Measurements from ENCODE around the gene NINJ1. TPM values are rescaled to one million over a fixed set of nuclear protein-coding genes. Genes with fewer than 3 reads are reported as not detected.
"Not testable (repeated sequence)": the region's sequence is repeated elsewhere in the genome, so short reads cannot be mapped to it uniquely, and the experiment has no call there.

The NINJ1 gene
- total RNA-seq, 1 donor from 2014 or later = 17.7 TPM

DNA sequence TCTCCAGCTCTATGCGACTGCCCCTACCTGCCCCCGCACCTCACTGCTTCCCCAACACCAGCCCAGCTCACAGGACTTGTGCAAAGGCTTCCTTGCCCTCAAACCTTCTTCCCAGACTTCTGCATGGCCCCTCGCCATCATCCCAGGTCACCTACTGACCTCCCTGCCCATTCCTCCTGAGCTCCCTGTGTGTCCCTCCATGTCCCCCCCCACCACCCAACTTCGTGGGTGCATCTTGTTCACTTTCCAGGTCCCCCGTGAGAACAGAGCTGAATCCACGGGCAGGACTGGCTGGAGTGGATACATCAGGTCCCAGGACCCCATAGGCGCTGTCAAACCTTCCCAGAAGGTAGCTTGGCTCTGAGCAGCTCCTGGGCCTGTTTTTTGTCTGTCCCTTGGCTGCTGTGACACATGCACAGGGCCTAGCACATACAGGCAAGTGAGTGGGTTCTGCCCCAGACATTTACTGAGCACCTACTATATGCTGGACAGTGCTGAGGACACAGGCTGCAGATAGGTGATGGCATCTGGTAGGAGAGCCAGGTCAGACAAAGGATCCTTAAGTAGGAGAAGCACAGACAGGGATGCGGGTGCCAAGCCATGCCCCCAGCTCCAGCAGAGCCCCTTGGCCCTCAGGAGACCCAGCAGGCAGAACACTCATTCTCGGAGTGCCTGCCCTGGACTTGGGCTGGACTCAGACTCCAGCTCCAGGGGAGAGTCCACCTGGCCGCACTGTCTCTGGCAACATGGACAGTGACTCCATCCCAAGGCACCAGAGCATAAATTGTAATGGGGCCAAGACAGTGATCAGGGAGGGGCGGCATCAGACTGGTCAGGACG lies 15.0 kb downstream of the NINJ1 start:
- no peak for DNase-seq

DNA sequence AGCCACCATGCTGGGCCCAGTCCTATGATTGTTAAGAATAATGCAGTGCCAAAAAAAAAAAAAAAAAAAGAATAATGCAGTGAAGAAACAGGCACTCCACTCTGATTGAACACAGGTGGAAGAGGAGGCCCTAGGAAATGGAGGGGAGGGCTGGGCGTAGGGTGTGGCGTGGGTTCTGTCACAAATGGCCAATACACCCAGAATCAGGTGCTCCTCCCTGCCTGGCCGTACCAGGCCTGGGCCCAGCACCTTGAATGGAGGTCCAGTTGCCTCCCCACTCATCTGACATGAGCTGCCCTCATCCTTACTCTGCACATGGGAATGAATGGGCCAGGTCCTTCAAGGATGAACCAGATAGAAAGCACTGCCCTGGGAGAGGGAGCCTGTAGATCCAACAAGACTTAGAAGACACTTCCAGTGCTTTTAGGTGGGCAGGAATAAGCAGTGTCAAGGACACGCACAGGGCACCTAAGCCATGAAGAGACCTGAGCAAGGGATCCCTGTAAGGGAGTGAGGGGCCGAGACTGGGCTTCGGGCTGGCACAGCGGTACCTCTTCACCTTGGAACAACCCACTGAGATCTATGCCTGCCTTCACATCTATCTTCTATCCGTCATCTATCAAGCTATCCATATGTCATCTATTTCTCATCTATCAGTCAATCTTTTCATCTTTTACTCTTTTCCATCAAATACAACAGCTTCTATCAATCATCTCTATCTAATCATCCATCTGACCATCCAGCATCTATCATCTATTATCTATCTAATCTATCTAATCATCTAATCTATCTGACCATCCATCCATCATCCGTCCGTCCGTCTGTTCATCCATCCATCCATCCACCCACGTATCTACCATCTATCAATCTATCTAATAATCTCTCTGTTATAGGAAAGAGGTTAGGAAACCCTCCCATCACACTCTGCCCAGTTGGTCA lies 15.9 kb downstream of the NINJ1 start:
- DNase-seq = no peak

DNA sequence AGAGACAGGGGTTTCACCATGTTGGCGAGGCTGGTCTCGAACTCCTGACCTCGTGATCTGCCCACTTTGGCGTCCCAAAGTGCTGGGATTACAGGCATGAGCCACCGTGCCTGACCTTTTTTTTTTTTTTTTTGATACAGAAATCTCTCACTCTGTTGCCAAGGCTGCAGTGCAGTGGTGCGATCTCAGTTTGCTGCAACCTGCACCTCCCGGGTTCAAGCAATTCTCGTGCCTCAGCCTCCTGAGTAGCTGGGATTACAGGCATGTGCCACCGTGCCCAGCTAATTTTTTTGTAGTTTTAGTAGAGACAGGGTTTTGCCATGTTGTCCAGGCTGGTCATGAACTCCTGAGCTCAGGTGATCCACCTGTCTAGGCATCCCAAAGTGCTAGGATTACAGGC lies 16.5 kb downstream of the NINJ1 start:
- not testable (repeated sequence) for DNase-seq

DNA sequence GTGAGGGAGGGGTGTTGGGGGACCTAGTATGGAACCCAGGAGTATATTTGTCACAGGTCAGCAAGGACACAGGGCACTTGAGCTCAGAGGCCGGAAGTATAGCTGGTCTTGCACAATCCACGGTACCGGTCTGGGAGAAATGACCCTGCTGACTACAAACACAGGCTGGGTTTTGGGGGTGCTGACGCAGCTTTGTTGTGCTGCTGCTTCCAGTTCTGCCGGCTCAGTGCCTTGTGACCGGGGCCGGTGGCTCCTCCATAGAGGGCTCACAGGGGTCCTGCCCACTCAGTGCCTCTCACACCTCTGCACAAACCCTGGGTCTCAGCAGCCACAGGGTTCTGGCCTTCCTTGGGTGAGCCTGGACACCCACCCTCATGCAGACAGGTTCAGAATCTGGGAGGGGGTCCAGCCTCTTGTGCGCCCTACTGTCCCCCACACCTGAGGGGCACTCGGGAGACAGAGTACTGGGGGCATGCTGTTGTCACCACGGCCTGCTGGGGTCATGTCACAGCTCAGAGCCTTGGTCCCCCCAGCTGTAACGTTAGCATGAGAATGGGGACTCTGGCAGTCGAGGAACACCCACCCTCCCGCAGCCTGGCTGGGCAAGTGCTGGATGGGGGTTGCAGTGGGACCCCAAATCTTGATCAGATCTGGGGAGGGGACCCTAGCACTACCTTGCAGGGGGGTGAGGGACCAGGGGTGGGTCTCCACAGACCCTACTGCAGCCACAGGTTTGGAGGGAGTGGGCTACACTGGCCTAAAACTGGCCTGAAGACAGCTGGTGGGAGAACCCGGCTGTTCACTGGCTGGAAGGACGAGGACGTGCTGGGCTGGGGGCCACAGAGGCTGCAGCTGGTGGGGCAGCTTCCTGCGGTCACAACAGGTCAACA lies 17.7 kb downstream of the NINJ1 start:
- no peak for DNase-seq

DNA sequence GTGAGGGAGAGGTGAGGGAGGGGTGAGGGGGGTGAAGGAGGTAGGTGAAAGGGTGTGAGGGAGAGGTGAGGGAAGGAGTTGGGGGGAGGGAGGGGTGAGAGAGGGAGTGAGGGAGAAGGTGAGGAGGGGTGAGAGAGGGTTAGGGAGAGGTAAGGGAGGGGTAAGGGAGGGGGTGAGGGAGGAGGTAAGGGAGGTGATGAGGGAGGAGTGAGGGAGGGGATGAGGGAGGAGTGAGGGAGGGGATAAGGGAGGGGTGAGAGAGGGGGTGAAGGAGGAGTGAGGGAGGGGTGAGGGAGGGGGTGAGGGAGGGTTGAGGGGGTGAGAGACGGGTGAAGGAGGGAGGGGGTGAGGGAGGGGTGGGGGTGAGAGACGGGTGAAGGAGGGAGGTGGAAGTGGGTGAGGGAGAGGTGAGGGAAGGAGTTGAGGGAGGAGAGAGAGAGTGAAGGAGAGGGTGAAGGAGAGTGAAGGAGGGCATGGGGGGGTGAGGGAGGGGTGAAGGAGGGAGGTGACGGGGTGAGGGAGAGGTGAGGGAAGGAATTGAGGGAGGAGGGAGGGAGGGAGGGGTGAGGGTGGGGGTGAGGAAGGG lies 18.5 kb downstream of the NINJ1 start:
- no peak for DNase-seq

DNA sequence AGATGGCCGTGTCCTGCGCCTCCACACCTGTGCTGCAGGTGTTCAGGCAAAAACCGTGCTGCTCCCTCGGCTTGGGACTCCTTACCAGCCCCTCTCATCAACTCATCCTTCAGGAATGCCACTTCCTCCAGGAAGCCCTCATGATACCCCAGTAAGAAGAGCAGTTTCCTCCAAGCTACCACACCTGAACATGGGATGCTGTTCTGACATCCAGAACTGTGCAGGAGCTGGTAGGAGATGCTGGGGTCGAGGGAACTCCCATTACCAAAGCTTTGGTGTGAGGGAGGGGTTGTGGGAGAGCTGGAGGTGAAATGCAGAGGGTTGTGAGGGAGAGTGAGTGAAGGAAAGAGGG lies 19.1 kb downstream of the NINJ1 start:
- DNase-seq = no peak

DNA sequence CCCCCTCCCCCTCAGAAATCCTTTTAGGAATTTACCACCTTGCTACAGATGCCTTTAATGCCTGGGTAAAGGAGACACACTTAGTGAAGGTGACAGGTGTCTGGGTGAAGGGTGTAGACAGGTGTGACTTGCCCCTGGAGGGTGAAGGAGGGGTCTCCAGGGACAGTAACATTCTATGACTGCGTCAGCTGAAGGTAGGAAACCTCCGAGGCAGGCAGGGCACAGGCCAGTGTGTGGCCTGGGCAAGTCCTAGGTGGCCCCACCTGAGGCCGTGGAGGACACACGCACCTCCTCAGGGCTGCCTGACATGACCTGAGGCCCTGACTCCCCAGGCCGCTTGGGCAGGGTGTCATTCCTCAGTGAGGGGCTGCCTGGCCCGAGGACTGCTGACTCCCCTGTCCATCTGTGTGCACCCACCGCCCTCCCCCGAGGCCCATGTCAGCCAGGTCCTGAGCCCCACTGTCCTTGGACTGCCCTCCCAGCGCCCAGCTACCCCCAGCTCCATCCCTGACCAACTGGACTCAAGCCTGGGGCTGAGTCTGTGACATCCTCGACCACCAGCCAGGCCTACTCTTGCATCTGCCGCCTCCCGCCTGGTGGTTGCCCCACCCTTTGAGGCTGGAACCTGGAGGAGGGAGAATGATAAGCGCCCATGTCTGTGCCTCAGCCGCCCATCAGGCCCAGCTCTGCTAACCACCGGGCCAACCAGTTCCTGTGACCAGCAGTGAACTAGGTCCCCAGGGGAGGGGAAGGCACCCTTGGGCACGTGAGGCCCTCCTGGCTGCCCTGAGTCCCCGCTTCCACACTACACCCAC lies 19.7 kb downstream of the NINJ1 start:
- no peak for DNase-seq

DNA sequence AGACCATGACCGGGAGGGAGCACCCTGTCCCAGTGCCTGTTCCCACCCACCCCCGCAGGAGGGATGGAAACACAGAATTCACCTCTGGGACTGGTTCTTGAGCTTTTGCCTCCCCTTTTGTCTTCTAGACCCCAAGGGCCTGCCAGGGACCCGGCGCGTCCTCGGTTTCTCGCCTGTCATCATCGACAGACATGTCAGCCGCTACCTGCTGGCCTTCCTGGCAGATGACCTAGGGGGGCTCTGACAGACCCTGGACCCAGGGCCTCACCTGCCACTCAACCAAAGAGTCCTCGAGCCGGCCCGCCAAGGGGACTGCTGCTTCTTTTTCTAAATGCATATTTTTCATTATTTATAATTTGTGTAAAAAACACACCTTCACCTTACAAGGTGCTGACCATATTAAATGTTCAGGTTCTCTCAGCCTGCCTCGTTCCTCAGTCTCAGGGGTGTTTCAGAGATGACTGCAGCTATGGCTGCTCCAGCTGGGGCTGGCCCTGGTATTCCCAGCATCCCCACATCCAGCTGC lies 21.1 kb downstream of the NINJ1 start:
- no peak for DNase-seq

DNA sequence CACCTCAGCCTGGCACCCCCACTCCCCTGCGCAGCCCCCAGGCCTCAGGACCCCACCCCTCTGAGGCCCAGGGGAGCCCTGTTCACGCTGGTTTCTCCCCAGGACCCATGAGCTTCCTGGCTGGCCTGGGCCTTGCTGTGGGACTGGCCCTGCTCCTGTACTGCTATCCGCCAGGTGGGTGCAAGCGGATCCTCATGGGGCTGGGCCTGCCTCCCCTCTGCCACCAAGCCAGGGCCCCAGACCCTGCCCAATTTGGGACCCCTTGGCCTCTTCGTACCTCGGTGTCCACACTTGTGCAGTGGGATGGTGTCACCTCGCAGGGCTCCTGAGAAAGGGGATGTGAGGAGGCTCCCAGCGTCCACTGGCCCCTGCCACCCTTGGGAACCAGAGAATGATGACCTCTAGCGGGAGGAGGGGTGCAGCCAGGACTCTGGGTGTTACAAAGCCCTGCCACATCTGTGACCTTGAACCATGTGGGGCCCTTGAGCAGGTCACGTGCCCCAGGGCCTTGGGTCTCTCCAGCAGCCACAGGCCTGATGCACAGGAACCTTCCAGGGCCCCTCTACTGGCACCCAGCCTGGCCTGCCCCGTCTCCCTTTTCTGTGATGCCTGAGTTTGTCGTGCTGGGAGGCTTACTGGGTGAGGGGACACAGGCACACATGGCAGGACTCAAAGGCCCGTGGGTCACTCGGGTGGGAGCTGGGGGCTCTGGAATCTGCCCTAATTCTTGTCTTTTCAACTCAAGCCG lies 21.8 kb downstream of the NINJ1 start:
- DNase-seq = no peak

DNA sequence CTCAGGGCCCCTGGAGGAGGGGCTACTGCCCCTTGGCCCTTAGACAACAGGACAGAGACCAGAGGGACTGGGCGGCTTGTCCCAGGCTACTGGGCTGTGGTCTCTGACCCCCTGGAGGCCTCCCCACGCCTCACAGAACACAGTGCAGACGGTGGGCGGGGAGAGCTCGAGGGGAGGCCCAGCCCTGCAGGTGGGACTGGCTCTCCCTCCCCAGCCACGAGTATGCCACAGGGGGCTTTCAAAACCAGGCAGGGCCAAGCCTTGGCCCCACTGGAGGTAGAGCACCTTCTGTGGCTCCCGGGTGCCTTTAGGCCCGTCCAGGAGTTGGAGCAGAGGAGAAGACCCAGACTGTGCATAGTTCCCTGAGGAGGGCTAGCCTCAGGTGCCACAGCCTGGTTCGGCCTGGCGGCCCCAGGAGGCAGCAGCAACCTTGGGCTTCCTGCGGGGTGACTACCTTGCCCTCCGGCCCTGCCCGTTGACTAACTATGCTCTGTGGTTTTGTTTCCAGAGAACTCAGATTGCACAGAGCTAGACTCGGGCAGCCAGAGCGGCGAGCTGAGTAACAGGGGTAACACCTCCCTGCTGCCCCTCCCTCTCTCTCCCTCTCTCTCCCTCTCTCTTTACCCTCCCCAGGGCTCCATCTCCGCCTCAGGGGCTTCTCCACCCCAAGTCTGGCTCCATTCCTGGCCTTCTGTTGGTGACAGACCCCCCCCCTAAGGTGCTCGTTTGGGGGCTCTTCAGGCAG lies 22.5 kb downstream of the NINJ1 start:
- no peak for DNase-seq

DNA sequence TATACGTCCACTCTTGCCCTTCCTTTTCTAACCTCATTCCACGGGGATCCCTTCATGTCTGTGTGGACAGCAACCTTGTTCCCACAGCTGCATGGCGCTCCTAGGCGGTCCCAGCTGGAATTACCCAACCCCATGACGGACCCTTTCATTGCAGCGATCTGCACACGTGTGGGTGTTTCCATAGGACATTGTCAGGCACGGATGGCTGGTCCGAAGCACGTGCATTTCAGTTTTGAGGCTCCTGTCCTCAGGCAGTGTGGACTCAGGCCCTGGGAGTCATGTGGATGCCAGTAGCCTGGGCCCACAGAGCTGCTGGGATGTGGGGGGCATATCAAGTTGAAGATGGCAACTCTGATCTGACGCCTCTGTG lies 23.1 kb downstream of the NINJ1 start:
- DNase-seq = no peak

DNA sequence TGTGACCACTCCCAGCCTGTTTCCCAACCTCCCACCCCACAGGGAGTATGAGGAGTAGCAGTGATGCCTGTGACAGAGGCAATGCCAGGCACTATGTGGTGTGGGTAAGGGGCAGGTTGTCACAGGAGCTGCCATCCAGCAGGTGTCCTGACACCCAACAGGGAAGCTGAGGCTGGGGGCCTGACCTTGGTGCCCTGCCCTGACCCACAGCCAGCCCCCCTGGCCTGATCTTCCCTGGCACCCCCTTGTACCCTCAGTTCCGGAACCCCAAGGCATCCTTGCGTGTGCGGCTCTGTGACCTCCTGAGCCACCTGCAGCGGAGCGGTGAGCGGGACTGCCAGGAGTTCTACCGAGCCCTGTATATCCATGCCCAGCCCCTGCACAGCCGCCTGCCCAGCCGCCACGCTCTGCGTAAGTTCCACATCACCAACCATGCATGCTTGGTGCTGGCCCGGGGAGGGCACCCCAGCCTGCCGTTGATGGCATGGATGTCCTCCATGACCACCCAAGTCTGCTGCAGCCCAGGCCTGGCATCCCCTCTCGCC lies 23.7 kb downstream of the NINJ1 start:
- no peak for DNase-seq

DNA sequence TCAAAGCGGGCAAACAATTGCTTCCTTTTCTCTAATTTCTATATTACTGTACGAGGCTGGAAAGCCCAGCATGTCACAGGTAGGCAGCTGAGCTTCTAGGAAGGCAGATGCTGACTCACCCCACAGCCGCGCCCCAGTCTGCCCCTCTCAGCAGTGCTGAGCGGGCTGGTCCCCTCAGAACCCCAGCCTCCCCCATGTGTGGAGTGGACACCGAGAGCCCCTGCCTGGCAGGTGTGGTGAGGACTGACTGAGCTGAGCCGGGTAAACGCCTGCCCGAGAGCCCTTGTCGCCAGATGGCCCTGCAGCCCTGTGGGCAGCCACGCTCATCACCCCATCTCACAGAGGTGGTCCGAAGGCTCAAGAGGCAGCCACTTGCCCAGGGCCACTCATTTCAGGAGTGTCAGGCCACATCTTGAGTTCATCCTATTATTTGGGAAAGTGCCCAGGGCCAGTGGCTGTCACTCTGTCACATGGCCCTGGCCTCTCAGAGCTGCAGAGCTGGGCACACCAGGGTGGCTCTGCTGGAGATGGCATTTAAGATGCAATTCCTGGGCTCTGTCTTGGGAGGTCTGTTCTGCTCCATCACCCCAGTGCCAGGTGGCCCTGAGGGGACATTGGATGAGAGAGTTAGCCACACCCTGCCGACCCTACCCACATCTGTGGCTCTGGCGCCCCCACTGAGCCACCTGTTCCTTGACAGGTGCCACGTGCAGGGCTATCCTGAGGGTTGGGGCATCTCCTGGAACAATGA lies 25.6 kb downstream of the NINJ1 start:
- no peak for DNase-seq

DNA sequence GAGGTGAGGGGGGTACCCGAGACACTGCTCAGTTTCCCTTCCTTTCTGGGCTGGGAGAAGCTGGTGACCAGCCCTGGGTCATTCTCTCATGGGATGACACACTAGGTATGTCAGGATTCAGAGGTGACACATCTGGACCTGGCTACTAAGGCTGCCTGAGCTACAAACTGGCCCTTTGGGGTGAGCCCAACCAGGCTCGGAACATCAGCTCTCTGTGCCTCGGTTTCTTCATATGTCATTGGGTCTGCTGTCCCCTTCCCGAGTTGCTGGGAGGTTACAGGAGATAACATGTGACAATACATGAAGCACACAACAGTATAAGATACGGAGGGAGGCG lies 26.3 kb downstream of the NINJ1 start:
- no peak for DNase-seq

DNA sequence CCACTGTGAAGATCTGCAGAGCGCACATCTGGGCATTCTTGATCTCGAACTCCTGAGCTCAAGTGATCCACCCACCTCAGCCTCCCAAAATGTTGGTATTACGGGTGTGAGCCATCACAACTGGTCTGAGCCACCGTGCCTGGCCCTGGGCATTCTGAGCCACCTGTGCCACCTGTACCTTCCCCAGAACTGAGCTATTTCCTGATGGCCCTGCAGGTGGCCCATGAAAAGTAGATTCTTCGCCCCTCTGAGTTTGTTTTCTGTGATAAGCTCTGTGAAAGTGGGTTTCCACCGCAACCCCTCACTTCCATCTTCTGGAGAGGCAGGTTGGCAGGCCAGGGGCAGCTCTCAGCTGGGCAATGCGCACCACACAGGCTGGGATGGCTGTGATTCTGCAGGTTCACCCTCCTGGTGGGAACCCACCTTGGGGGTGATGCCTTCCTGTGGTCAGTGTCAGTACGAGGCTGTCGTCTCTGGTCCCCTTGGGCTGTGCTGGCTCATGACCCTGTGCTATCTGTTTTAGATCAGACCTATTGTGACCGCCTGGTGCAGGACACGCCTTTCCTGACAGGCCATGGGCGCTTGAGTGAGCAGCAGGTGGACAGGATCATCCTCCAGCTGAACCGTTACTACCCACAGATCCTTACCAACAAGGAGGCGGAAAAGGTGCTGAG lies 26.8 kb downstream of the NINJ1 start:
- DNase-seq = no peak

DNA sequence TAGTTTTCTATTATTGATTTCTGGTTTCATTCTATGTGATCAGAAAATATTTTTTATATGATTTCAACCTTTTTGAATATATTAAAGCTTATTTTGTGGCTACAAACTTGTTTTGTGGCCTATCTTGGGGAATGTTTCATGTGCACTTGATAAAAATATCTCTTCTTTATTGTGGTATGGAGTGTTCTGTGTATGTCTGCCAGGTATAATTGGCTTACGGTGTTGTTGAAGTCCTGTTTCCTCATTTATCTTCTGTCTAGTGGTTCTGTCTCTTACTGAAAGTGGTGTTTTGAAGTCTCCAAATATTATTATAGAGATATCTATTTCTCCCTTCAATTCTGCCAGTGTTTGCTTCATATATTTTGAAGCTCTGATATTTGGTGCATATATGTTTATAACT lies 28.4 kb downstream of the NINJ1 start:
- DNase-seq = no peak

DNA sequence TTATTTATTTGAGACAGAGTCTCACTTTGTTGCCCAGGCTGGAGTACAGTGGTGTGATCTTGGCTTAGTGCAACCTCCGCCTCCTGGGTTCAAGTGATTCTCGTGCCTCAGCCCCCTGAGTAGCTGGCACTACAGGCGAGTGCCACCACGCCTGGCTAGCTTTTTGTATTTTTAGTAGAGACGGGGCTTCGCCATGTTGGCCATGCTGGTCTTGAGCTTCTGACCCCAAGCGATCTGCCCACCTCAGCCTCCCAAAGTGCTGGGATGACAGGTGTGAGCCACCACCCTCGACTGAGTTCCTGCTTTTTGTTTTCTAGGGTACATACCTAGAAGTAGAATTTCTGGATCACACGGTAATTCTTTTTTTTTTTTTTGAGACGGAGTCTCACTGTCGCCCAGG lies 33.0 kb downstream of the NINJ1 start:
- DNase-seq = not testable (repeated sequence)

DNA sequence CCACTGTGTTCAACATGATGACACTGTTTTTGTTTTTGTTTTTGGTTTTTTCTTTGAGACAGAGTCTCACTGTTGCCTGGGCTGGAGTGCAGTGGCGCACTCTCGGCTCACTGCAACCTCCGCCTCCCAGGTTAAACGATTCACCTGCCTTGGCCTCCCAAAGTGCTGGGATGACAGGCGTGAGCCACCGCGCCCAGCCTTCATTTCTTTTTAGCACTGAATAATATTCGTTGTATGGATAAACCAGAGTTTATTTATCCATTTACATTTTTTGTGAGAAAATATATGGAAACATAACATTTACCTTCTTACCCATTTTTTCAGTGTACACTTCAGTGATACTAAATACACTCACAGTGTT lies 33.8 kb downstream of the NINJ1 start:
- no peak for DNase-seq

All from tongue (tissue), 2 donors.